Measurements from ENCODE around the gene OR4Q3.
"Not testable (repeated sequence)": the region's sequence is repeated elsewhere in the genome, so short reads cannot be mapped to it uniquely, and the experiment has no call there.

Gene OR4Q3

DNA sequence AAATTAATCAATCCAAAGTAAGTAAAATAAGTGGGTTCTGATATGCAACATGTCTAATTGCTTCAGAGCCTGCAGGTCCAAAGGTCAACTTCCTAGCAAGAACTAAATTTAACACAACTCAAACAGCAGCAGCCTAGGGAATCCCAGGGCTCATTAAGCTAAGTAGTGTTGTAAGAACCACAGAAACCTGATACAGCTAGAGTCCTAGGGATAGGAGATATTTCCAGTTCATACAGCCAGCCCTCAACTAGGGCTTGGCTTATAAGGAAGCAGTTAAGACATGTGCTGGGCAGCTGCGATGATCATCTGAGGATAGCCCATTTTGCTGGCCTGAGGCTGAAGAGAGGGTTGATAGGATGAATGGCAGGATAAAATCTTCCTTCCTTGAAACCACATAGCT, at the start of gene OR4Q3:
Gene OR4Q3, plus strand, starts transcription at position 316 of the 400 bp plus-strand sequence.
- DNase-seq (ENCODE audit: low read depth) = no peak

DNA sequence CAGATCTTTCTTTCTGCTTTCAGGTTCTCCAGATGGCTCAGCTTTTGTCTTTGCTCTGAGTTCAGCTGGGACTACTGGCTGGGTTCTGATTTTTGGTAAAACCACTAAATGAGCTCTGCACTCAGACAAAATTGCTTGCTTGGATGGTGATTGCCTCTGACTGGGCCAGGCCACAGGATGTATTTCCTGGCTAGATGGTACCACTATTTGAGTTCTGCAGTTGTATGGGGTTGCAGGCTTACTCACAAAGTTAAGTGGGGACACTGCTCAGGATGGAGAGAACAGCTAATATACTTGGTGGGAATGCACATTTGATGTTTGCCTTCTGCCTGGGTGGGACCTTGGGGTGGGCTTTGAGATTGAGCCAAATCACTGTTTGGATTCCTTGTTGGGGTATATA, 14.0 kb upstream of the OR4Q3 start:
- DNase-seq (ENCODE audit: low read depth) = no peak

DNA sequence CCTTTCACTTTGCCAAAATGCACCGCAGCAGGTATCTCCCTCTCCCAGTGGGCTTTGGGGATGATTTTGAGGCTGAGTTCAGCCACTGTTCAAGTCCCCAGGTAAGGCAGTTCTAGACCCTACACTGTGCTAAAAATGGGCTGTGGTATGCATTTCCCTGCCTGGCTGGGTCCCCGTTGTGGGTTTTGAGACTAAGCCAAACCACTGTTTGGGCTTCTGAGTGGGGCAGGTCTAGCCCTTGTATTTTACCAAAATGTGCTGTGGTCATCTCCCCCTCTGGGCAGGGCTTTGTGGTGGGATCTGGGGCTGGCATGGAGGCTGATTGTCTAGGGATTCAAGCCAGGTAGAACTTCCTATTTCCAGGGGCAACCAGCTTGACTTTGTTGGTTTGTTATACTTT, 13.6 kb upstream of the OR4Q3 start:
- no peak for DNase-seq (ENCODE audit: low read depth)

DNA sequence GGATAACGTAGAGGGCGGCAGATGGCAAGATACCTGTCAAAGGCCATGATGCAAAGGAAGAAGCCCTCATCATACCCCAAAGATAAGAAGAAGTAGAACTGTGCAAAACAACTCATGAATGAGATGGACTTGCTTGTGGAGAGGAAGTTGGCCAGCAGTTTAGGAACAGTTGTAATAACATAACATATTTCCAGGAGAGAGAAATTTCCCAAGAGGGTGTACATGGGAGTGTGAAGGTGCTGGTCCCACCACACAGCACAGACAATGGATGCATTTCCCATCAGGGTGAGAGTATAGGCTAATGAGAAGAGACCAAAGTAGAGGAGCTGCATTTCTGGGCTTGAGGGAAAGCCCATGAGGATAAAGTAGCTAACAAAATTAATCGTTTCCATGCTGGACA, 9.5 kb upstream of the OR4Q3 start:
- DNase-seq (ENCODE audit: low read depth) = not testable (repeated sequence)

DNA sequence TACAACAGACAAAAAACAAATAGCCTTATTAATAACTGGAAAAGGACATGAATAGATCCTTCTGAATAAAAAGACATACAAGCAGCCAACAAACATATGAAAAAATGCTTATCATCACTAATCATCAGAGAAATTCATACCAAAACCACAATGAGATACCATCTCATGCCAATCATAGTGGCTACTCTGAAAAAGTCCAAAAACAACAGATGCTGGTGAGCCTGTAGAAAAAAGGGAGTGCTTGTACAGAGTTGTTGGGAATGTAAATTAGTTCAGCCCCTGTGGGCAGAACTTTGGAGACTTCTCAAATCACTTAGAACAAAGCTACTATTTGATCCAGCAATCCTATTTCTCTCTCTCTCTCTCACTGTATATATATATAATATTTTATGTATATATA, 8.9 kb downstream of the OR4Q3 start:
- DNase-seq (ENCODE audit: low read depth) = not testable (repeated sequence)

DNA sequence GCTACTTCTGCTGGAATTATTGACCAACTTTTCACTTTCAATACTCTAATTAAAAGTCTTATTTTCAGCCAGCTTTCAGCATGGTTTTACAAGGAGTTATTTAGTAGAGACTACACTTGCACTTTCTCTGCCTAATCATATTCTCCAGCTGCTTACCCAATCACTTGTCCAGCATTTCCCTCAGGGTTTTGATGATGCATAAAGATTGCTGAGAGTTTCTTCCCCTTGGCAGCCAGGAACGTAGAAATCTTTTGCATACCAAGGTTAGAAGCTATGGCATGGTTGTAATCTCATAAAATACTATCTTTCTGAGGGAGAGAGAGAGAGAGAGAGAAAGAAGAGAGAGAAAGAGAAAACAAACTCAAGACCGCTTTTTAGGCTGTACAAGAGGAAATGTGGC, 10.8 kb downstream of the OR4Q3 start:
- DNase-seq (ENCODE audit: low read depth) = no peak

DNA sequence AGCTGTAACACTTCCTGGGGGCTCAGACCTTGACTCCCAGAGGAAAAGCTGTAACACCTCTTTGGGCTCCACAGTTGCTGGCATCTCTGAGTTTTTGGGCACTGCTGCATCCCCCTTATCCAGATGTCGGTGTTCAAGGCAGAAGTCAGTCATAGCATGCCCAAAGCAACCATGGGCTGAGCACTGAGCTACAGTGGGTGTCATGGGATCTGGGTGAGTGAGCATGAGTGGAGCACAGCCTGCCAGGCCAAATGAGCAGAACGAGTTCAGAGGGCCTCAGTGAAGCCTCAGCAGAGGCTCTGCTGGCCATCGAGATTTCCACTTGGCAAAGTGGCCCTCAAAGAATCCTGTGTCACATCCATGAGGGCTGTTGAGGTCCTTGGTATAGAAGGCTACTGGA, 28.1 kb downstream of the OR4Q3 start:
- not testable (repeated sequence) for DNase-seq (ENCODE audit: low read depth)

DNA sequence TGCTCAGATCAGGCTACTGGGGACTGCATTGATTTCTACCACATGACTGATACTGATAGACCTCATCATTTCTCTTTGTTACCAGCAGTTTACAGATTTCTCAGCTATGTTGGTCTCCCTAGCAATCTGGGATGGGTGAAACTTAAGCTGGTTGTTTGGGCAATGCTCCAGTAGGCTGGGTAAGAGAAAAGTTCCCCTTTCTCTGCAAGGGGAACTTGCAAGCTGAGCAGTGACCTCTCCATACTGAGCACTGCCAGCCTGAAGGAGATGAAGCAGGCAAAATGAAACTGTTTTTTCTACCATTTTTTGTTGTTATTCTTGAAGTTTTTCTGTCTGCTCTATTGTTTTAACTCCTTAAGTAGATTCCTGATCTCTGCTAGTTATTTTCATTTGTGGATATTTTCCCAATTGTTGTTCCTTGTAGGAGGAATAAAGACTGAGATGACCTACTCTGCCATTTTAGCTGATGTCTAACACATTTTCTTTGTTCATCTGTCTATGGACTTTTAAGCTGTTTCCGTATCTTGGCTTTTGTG, 28.6 kb downstream of the OR4Q3 start:
- no peak for DNase-seq (ENCODE audit: low read depth)

DNA sequence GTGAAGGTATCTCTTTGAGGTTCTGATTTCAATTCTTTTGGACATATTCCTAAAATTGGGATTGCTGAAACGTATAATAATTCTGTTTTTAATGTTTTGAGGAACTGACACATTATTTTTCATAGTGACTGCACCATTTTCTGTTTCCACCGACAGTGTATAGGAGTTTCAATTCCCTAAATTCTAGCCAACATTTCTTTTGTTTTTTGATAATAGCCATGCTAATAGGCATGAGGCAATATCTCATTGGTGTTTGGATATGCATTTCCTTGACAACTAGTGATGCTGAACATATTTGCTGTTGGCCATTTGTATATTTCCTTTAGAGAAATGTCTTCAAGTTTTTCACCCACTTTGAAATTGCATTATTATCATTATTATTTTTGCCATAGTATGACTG, 29.1 kb downstream of the OR4Q3 start:
- DNase-seq (ENCODE audit: low read depth) = not testable (repeated sequence)

DNA sequence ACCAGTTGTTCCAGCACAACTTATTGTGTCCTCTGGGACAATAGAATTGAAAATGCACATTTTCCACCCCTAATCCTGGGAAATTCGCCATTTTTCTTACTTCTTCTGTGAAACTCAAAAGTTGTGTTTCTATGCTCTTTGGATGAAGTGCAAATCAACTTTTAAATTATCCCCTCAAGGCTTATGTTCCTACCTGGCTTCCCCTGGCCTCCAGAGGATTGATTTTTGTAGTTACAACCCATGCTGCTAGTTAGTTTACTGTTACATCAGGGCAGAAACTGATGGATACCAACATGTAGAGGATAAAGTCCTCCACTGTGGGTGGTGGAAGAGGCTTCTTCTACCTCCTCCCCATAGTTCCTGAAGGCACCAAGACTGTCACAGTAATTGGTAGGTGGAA, 29.8 kb downstream of the OR4Q3 start, which contains the start of gene OR4M1:
Gene OR4M1, plus strand, starts transcription at position 301 of the 400 bp plus-strand sequence. CDS start 6,819 bp downstream, outside the sequence.
- not testable (repeated sequence) for DNase-seq (ENCODE audit: low read depth)

DNA sequence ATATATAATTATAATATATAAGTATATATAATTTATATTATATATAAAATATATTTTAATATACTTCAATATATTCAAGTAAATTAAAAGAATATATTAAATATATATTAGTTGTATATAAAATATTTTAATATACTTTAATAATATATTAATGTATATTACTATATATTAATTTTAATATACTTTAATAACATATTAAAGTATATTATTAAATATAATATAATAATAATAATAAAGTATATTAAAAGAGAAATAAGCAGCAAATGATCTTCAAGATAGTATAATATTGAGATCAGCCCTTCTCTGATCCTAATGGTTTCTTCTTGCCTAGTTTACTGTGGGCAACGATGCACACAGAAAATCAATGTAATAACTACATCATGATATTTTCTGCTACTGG, 32.2 kb downstream of the OR4Q3 start:
- no peak for DNase-seq (ENCODE audit: low read depth)

DNA sequence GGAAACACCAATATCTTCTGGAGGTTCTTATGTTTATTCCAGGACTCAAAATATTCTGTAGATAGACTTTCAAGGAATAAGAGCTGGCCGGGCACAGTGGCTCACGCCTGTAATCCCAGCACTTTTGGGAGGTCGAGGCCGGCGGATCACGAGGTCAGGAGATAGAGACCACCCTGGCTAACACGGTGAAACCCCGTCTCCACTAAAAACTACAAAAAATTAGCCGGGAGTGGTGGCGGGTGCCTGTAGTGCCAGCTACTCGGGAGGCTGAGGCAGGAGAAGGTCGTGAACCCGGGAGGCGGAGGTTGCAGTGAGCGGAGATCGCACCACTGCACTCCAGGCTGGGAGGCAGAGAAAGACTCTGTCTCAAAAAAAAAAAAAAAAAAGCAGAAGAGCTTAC, 42.5 kb downstream of the OR4Q3 start:
- not testable (repeated sequence) for DNase-seq (ENCODE audit: low read depth)

DNA sequence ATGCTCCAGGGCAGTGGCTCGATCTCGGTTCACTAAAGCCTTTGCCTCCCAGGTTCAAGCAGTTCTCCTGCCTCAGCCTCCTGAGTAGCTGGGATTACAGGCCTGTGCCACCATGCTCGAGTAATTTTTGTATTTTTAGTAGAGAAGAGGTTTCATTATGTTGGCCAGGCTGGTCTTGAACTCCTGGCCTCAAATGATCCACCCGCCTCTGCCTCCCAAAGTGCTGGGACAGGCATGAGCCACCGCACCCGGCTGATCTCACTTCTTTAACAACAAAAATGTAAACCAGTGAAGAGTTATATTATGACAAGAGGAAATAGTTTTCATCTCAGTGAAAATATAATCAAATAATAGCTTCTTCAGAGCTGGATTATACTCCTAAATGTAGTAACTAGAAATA, 43.9 kb downstream of the OR4Q3 start:
- DNase-seq (ENCODE audit: low read depth) = not testable (repeated sequence)

DNA sequence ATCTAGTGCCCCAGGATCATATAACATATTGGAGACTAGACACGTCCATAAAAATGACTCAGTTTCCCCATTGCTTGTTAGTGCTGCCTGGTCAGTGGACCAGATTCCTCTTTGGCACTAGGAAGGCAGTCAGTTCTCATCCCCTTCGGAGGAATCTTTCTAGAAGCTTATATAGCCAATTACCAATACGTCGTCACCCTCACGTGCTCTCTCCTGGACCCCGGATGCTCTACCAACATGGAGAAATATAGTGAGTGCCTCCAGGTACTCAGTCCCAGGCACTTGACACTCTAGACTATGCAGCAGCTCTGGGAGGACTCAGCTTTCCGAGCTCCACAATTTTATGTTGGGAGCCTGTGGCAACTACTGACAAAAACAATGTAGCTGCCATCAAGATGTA, 44.8 kb downstream of the OR4Q3 start:
- DNase-seq (ENCODE audit: low read depth) = not testable (repeated sequence)

DNA sequence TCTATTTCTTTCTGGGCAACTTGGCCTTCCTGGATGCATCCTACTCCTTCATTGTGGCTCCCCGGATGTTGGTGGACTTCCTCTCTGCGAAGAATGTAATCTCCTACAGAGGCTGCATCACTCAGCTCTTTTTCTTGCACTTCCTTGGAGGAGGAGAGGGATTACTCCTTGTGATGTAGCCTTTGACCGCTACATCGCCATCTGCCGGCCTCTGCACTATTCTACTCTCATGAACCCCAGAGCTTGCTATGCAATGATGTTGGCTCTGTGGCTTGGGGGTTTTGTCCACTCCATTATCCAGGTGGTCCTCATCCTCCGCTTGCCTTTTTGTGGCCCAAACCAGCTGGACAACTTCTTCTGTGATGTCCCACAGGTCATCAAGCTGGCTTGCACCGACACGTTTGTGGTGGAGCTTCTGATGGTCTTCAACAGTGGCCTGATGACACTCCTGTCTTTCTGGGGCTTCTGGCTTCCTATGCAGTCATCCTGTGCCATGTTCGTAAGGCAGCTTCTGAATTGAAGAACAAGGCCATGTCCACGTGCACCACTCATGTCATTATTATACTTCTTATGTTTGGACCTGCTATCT, 53.2 kb downstream of the OR4Q3 start:
- not testable (repeated sequence) for DNase-seq (ENCODE audit: low read depth)
